GM19463 (cell line): Measurements from ENCODE around the gene ALKAL2.

ENCODE experiments used
- ATAC-seq: cut with Tn5 transposase; IDR thresholded peaks from one replicate; pipeline ENCODE4 v1.9.1; 2021; ENCODE audit warnings: mild to moderate bottlenecking, moderate library complexity; ENCODE audit not compliant: unreplicated experiment

ALKAL2 gene

GRCh38 chr2:290090-290722 is 2.3 kb upstream of the ALKAL2 start:
- no peak for ATAC-seq

GRCh38 chr2:289362-290089 is 1.6 kb upstream of the ALKAL2 start:
- no peak for ATAC-seq

- ATAC-seq, result no peak
Measured at GRCh38 chr2:288758-289361, 969 bp upstream of the ALKAL2 start.

GRCh38 chr2:287471-287885 is 413 bp downstream of the ALKAL2 start:
- no peak for ATAC-seq

- ATAC-seq, result no peak
Measured at GRCh38 chr2:286774-287392, 1.0 kb downstream of the ALKAL2 start.

- no peak for ATAC-seq
Measured at GRCh38 chr2:286035-286434, 1.9 kb downstream of the ALKAL2 start.

- ATAC-seq, result no peak
Measured at GRCh38 chr2:285531-285930, 2.4 kb downstream of the ALKAL2 start.

- ATAC-seq, result no peak
Measured at GRCh38 chr2:284896-285492, 2.9 kb downstream of the ALKAL2 start.

- ATAC-seq, result no peak
Measured at GRCh38 chr2:283996-284794, 3.7 kb downstream of the ALKAL2 start.

GRCh38 chr2:282371-283263 is 5.3 kb downstream of the ALKAL2 start:
- ATAC-seq, result no peak

- ATAC-seq, result no peak
Measured at GRCh38 chr2:281381-281780, 6.5 kb downstream of the ALKAL2 start.

- ATAC-seq, result no peak
Measured at GRCh38 chr2:280650-281110, 7.2 kb downstream of the ALKAL2 start.

GRCh38 chr2:279956-280649 is 7.8 kb downstream of the ALKAL2 start:
- ATAC-seq, result no peak

- ATAC-seq, result no peak
Measured at GRCh38 chr2:279366-279765, 8.5 kb downstream of the ALKAL2 start.

- no peak for ATAC-seq
Measured at GRCh38 chr2:278927-279320, 9.0 kb downstream of the ALKAL2 start.

- no peak for ATAC-seq
Measured at GRCh38 chr2:278312-278926, 9.5 kb downstream of the ALKAL2 start.

- ATAC-seq, result peak; percentile 98
Measured at GRCh38 chr2:275466-275865, 12.4 kb downstream of the ALKAL2 start.

- ATAC-seq, result no peak
Measured at GRCh38 chr2:274503-274902, 13.4 kb downstream of the ALKAL2 start.
